NT2/D1 (cell line): ENCODE measurements around the gene CGNL1.

Experiments used
- SUZ12 ChIP-seq: IDR thresholded peaks from 2 replicates; pipeline ENCODE4 v1.6.1; 2011; ENCODE audit not compliant: insufficient read length, insufficient read depth; ENCODE audit errors: extremely low read depth
- YY1 ChIP-seq: IDR thresholded peaks from 2 replicates; pipeline ENCODE4 v1.6.1; 2011; ENCODE audit not compliant: insufficient read length, insufficient read depth

GRCh38 chr15:57532731-57533447, 156.6 kb downstream of the CGNL1 start:
- TF ChIP-seq YY1 (no peak), SUZ12 (no peak)
